Mucosa of descending colon (tissue), 3 donors: ENCODE measurements around the gene ALPK1. TPM values are rescaled to one million over a fixed set of nuclear protein-coding genes. Genes with fewer than 3 reads are reported as not detected.

Source experiments
- ATAC-seq: fragments of 200-7000 bp; cut with Tn5 transposase; one replicate; pipeline ENCODE4 v1.9.1; 2020; ENCODE audit warnings: mild to moderate bottlenecking, moderate library complexity
- DNase-seq, 3 donors: peaks; one replicate each; pipeline ENCODE4 v3.0.0-alpha.2; 2020
- H3K36me3 ChIP-seq: fragments of 200-600 bp; one replicate; pipeline ENCODE4 v1.8.0; 2021; ENCODE audit warnings: low read depth, mild to moderate bottlenecking
- H3K4me1 ChIP-seq: fragments of 200-600 bp; one replicate; pipeline ENCODE4 v1.8.0; 2021; ENCODE audit warnings: low read depth, mild to moderate bottlenecking
- H3K4me3 ChIP-seq: fragments of 200-600 bp; one replicate; pipeline ENCODE4 v1.8.0; 2021; ENCODE audit warnings: mild to moderate bottlenecking
- H3K9me3 ChIP-seq: fragments of 200-600 bp; one replicate; pipeline ENCODE4 v1.8.0; 2021; ENCODE audit warnings: mild to moderate bottlenecking
- intact Hi-C, 2 donors: fragments of 100-400 bp; cut with DNase I in 1 of 2; cut with micrococcal nuclease in 1 of 2; formaldehyde crosslinking; loops; one replicate each; pipeline versions ENCODE4 v1.11.0 to v1.11.1; 2022; cut with DNase I, micrococcal nuclease
- total RNA-seq, 3 donors: library from RNA; stranded (reverse); fragmentation: NEBNext Ultra II Directional in 2 of 3; extraction: Animal tissue kit (Norgen Biotek cat#: 25700) in 2 of 3; gene quantifications; one replicate each; pipeline versions ENCODE4 v1.2.1 to v1.2.4, GENCODE V29; 2021 to 2023
- TF ChIP-seq, protein P1 (sequence below): fragments of 200-600 bp; IDR thresholded peaks from one replicate; pipeline ENCODE4 v1.8.0; 2022; ENCODE audit warnings: antibody characterized with exemption, mild to moderate bottlenecking
- donor health status: DM: no; HTN: no; CAD: no; lungs with moderate emphysema.
- donor health status: DM: no; HTN: no; CAD: no.
- donor health status: DM: no; HTN: yes; CAD: no.

The ALPK1 gene
- total RNA-seq, 3 donors from 2014 or later: 23.1 to 39.8 (median 31.0) TPM

DNA sequence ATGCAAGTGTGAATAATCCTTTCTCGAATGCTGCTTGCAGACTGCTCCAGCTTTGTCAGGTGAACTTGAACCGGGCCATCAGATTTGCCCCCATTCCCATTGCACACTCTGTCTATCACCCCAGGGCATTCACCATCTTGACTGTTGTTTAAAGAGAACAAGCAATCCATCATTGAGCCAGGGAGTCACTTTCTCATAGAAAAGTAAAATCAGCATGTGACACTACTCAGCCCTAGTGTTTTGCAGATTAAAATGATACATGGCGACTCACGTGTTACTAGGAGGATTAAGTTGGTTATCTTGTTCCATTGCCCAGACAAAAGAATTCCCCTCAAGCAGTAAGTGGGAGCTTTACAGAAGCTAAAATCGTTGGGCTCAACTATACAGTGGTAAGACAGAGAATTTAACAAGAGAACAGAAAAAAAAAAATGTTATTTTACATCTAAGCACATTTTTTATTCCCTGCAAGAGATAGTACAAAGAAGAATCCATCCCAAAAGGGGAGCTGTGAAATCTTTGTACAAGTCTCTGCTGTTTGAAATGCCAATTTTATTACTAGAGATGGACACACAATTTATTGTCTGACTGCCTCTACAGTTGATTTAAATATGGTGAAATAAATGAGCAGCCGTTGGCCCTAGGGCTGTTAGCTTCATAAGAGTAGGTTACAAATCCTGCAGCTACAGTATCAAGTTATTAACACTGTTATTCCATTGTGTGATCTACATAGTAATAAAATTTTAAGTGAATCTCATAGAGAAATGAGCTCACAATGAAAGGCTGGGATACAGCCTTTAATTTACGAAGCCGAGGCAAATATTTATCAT is 151.3 kb downstream of the ALPK1 start:
- ATAC-seq (no peak), DNase-seq (no peak)
- no peaks in the 10 kb centered on the region for H3K4me1 ChIP-seq
- intact Hi-C loops: no loop called here
- TF ChIP-seq, protein P1, sequence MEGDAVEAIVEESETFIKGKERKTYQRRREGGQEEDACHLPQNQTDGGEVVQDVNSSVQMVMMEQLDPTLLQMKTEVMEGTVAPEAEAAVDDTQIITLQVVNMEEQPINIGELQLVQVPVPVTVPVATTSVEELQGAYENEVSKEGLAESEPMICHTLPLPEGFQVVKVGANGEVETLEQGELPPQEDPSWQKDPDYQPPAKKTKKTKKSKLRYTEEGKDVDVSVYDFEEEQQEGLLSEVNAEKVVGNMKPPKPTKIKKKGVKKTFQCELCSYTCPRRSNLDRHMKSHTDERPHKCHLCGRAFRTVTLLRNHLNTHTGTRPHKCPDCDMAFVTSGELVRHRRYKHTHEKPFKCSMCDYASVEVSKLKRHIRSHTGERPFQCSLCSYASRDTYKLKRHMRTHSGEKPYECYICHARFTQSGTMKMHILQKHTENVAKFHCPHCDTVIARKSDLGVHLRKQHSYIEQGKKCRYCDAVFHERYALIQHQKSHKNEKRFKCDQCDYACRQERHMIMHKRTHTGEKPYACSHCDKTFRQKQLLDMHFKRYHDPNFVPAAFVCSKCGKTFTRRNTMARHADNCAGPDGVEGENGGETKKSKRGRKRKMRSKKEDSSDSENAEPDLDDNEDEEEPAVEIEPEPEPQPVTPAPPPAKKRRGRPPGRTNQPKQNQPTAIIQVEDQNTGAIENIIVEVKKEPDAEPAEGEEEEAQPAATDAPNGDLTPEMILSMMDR: no peak
- no peak overlapping the region for H3K4me3 ChIP-seq
- peaks cover 13% of the 10 kb centered on the region for H3K9me3 ChIP-seq
- no peaks in the 10 kb centered on the region for H3K36me3 ChIP-seq

DNA sequence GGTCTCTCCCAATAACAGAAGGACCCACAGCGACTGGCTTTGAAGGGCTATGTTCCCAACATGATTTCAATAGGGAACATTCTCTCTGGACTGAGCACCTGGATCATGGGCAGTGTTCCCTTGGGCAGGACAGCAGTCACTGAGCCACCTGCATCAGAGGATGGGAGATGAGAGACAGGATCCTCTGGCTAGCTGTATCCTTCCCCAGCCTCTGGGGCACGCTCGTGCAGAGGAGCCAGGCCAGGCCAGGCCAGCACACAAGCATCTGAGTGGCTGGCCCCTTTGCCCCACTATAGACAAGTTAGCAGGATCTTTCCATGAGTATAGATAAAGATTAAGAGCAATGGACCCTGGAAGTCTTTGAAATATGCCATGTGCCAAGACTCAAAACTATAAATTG is 152.5 kb downstream of the ALPK1 start:
- H3K9me3 ChIP-seq: peaks cover 13% of the 10 kb centered on the region
- no peak for DNase-seq
- H3K36me3 ChIP-seq: no peaks in the 10 kb centered on the region
- TF ChIP-seq, protein P1: no peak
- H3K4me3 ChIP-seq: no peak overlapping the region
- intact Hi-C loops: no loop called here
- ATAC-seq: no peak
- no peaks in the 10 kb centered on the region for H3K4me1 ChIP-seq

DNA sequence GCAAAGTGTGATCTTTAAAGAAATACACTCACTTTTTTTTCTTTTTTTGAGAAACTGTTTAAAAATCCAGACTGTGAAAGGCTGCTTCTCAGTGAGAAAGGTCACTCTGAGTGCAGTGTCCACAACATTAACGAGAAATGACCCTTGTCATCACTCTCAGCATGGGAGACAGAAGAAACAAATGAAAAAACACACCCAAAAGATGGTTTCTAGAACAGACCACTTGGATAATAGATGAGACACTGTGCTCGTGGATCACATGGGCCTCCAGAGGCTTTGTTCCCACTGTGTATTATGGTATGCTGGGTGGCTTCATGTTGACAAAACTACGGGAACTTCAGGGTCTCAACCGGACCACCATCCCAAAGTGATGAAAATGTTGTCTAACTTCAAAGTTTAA is 153.9 kb downstream of the ALPK1 start:
- ATAC-seq (no peak), DNase-seq (no peak)
- intact Hi-C loops: no loop called here
- H3K4me3 ChIP-seq: no peak overlapping the region
- TF ChIP-seq, protein P1: no peak
- H3K4me1 ChIP-seq: no peaks in the 10 kb centered on the region
- no peaks in the 10 kb centered on the region for H3K9me3 ChIP-seq
- H3K36me3 ChIP-seq: no peaks in the 10 kb centered on the region

DNA sequence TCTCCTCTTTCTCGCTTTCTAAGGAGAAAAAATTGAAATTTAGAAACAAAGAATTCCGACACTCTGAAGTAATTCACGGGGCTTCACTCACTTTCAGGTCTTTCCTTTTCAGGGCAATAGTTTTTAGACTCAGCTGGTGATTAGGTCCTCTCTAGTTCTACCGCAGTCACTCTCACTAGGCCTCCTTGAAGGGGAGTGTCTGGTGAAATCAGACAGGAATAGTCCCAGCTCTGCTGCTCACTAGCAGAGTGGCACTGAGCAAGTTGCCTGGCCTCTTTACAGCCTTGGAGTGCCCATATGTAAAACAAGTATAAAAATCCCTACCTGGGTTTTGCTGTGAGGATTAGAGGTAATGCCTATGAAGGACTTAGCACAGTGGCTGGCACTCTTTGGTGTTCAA is 154.7 kb downstream of the ALPK1 start:
- TF ChIP-seq, protein P1: no peak
- Histone ChIP-seq H3K4me3 (no peak overlapping the region), H3K4me1 (no peaks in the 10 kb centered on the region), H3K9me3 (no peaks in the 10 kb centered on the region), H3K36me3 (no peaks in the 10 kb centered on the region)
- DNase-seq: no peak
- intact Hi-C loops: no loop called here
- no peak for ATAC-seq

DNA sequence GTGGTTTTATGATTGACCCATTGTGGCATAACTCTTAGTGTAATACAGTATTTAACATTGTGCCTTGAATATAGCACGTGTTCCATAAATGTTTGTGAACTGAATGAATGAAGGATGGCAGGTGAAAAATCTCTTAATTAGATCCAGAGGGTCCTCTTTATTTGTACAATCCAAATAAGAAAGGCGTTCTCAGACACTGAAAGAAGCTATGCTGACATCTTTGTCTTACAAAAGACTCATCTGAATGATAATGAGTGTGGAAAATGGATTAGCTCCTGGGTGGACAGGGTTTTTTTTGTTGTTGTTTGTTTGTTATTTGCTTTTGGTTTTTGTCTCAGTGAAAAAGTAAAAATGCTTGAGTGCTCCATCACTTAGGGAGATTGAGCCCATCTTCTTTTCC is 156.2 kb downstream of the ALPK1 start:
- intact Hi-C loops: no loop called here
- H3K36me3 ChIP-seq: no peaks in the 10 kb centered on the region
- TF ChIP-seq, protein P1: no peak

More for the DNA sequence above, 156.2 kb downstream of the ALPK1 start:
- H3K9me3 ChIP-seq: no peaks in the 10 kb centered on the region
- H3K4me3 ChIP-seq: no peak overlapping the region
- ATAC-seq: no peak
- no peak for DNase-seq
- H3K4me1 ChIP-seq: no peaks in the 10 kb centered on the region
